ENCODE data around the gene UNC80. TPM values are rescaled to one million over a fixed set of nuclear protein-coding genes. Genes with fewer than 3 reads are reported as not detected.

UNC80 gene
- total RNA-seq, 1 experiment from 2014 or later: 0.48 TPM

DNA sequence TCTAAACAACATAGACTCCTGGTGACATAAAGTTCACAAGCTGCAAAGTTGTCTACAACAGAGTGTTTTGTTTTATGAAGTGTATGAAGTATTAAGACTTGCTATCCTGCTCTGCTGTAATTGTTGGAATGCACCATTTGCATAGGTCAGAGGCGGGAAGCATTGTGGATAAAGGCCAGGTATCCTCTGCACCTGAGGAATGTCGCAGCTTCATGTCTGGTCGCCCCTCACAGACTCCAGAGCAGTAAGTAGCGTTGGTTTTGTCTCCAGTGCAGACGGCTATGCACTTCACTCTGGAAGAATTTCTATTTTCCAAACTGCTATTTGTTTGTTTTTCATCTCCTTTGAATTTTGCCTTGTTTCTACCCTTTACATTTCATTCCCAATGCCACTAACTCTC is 63.1 kb downstream of the UNC80 start:
- ChIA-PET CTCF (interaction anchor here (0.8 kb wide), 1 partner anchor 39 kb away, joined by 3 read pairs; no protein-coding TSS in a partner anchor), POLR2A (no interaction called here)
- H3K4me1 Mint-ChIP-seq: peaks cover 21% of the 10 kb centered on the region
- no peaks in the 10 kb centered on the region for H3K36me3 Mint-ChIP-seq
- H3K27ac Mint-ChIP-seq: no peak overlapping the region
- no peak overlapping the region for H3K4me3 Mint-ChIP-seq
- H3K9me3 Mint-ChIP-seq: no peaks in the 10 kb centered on the region
- TF ChIP-seq, protein P1, sequence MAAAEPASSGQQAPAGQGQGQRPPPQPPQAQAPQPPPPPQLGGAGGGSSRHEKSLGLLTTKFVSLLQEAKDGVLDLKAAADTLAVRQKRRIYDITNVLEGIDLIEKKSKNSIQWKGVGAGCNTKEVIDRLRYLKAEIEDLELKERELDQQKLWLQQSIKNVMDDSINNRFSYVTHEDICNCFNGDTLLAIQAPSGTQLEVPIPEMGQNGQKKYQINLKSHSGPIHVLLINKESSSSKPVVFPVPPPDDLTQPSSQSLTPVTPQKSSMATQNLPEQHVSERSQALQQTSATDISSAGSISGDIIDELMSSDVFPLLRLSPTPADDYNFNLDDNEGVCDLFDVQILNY (CRISPR knock-in tag; IDR thresholded peaks at IDR 0.05): no peak
- TF ChIP-seq, protein P2, sequence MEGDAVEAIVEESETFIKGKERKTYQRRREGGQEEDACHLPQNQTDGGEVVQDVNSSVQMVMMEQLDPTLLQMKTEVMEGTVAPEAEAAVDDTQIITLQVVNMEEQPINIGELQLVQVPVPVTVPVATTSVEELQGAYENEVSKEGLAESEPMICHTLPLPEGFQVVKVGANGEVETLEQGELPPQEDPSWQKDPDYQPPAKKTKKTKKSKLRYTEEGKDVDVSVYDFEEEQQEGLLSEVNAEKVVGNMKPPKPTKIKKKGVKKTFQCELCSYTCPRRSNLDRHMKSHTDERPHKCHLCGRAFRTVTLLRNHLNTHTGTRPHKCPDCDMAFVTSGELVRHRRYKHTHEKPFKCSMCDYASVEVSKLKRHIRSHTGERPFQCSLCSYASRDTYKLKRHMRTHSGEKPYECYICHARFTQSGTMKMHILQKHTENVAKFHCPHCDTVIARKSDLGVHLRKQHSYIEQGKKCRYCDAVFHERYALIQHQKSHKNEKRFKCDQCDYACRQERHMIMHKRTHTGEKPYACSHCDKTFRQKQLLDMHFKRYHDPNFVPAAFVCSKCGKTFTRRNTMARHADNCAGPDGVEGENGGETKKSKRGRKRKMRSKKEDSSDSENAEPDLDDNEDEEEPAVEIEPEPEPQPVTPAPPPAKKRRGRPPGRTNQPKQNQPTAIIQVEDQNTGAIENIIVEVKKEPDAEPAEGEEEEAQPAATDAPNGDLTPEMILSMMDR (IDR thresholded peaks at IDR 0.05): no peak
- TF ChIP-seq, protein P3, sequence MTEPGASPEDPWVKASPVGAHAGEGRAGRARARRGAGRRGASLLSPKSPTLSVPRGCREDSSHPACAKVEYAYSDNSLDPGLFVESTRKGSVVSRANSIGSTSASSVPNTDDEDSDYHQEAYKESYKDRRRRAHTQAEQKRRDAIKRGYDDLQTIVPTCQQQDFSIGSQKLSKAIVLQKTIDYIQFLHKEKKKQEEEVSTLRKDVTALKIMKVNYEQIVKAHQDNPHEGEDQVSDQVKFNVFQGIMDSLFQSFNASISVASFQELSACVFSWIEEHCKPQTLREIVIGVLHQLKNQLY (CRISPR knock-in tag; IDR thresholded peaks at IDR 0.05): no peak
- TF ChIP-seq ZNF232 (CRISPR knock-in tag; IDR thresholded peaks at IDR 0.05): no peak
- TF ChIP-seq ZBTB21 (CRISPR knock-in tag; IDR thresholded peaks at IDR 0.05; ENCODE audit: borderline replicate concordance): no peak
- no peak for TF ChIP-seq HMGA2 (CRISPR knock-in tag; IDR thresholded peaks at IDR 0.05)
- TF ChIP-seq, protein P4, sequence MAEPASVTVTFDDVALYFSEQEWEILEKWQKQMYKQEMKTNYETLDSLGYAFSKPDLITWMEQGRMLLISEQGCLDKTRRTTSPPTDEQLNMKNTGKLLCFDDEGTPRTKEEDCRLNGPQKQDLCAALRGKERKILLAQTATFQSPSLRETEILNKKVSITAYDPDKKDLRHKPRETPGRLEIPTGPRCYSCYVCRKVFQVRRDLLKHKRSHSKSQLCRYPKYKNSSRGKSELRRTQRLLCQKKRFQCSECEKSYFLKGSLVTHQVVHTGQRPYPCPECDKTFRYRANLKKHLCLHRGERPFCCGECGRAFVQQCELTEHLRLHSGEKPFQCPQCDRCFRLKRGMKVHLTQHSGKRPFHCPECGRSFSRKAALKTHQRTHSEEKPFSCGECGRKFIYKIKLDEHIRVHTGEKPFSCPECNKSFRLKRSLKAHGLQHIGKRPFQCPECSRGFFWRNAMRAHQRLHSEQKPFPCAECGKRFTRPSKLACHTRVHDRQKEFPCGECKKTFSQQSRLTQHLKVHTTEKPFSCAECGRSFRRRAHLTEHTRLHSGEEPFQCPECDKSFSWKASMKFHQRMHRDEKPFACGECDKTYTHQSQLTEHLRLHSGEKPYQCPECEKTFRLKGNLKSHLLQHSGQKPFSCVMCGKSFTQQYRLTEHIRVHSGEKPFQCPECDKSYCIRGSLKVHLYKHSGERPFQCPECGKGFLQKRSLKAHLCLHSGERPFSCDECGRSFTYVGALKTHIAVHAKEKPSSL (CRISPR knock-in tag; conservative IDR thresholded peaks at IDR 0.05): no peak
- TF ChIP-seq ESRRA (CRISPR knock-in tag; IDR thresholded peaks at IDR 0.05; ENCODE audit: borderline replicate concordance): no peak
- TF ChIP-seq, protein P5, sequence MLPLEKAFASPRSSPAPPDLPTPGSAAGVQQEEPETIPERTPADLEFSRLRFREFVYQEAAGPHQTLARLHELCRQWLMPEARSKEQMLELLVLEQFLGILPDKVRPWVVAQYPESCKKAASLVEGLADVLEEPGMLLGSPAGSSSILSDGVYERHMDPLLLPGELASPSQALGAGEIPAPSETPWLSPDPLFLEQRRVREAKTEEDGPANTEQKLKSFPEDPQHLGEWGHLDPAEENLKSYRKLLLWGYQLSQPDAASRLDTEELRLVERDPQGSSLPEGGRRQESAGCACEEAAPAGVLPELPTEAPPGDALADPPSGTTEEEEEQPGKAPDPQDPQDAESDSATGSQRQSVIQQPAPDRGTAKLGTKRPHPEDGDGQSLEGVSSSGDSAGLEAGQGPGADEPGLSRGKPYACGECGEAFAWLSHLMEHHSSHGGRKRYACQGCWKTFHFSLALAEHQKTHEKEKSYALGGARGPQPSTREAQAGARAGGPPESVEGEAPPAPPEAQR (CRISPR knock-in tag; IDR thresholded peaks at IDR 0.05): no peak
- no peak for TF ChIP-seq CBFB (CRISPR knock-in tag; IDR thresholded peaks at IDR 0.05; ENCODE audit: low read depth)
- TF ChIP-seq, protein P6, sequence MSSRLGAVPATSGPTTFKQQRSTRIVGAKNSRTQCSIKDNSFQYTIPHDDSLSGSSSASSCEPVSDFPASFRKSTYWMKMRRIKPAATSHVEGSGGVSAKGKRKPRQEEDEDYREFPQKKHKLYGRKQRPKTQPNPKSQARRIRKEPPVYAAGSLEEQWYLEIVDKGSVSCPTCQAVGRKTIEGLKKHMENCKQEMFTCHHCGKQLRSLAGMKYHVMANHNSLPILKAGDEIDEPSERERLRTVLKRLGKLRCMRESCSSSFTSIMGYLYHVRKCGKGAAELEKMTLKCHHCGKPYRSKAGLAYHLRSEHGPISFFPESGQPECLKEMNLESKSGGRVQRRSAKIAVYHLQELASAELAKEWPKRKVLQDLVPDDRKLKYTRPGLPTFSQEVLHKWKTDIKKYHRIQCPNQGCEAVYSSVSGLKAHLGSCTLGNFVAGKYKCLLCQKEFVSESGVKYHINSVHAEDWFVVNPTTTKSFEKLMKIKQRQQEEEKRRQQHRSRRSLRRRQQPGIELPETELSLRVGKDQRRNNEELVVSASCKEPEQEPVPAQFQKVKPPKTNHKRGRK (CRISPR knock-in tag; IDR thresholded peaks at IDR 0.05; ENCODE audit: borderline replicate concordance): no peak
- TF ChIP-seq KAT7 (CRISPR knock-in tag; IDR thresholded peaks at IDR 0.05; ENCODE audit: borderline replicate concordance): no peak
- H3K27me3 Mint-ChIP-seq (ENCODE audit: low read depth): no peaks in the 10 kb centered on the region
- ATAC-seq (peak; percentile 81), DNase-seq (ENCODE audit: low spot score) (no peak)

DNA sequence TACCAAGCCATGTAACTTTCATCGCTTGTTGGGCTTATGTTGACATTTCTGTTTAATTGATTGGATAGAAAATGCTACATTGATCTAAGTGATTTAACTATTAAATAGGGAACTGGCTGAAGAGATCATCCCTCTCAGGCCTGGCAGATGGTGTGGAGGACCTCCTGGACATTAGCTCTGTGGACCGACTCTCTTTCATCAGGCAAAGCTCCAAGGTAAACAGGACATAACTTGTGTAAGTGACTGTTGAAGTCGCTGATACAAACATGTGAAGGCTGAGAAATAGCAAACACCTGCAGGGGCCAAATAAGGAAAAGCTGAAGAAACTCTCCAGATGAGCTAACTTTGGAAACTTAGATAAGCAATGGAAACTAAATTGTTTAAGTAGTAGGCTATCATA is 68.8 kb downstream of the UNC80 start:
- no peaks in the 10 kb centered on the region for H3K9me3 Mint-ChIP-seq
- ChIA-PET CTCF (interaction anchor here (0.8 kb wide), 1 partner anchor 121 kb away, joined by 3 read pairs; no protein-coding TSS in a partner anchor), POLR2A (no interaction called here)
- TF ChIP-seq GRHL2 (CRISPR knock-in tag; IDR thresholded peaks at IDR 0.05; ENCODE audit: insufficient replicate concordance, severe bottlenecking) (no peak), GTF2I (CRISPR knock-in tag; conservative IDR thresholded peaks at IDR 0.05) (no peak), HMGA2 (CRISPR knock-in tag; IDR thresholded peaks at IDR 0.05) (no peak), ZNF138 (CRISPR knock-in tag; conservative IDR thresholded peaks at IDR 0.05) (no peak)
- no peaks in the 10 kb centered on the region for H3K4me1 Mint-ChIP-seq
- ATAC-seq (no peak), DNase-seq (ENCODE audit: low spot score) (no peak)
- H3K27ac Mint-ChIP-seq: no peak overlapping the region
- H3K27me3 Mint-ChIP-seq (ENCODE audit: low read depth): no peaks in the 10 kb centered on the region
- H3K36me3 Mint-ChIP-seq: no peaks in the 10 kb centered on the region
- no peak overlapping the region for H3K4me3 Mint-ChIP-seq

Data from WTC11 (cell line).